ENCODE results near the gene SRGAP1. TPM values are rescaled to one million over a fixed set of nuclear protein-coding genes. Genes with fewer than 3 reads are reported as not detected.

The SRGAP1 gene
- total and polyA plus RNA-seq, 2 of the 4 experiments (the other 2 are of a cell fraction) = 10.0 to 10.2 TPM

- WGBS, 2 experiments (ENCODE audit: extremely low coverage in 2 of 2, insufficient read length in 1 of 2) = no CpG with 5 or more reads among the region's 2 CpGs
These were observed 219.7 kb downstream of the SRGAP1 start for GRCh38 chr12:64064240-64064639.

More at GRCh38 chr12:64064240-64064639, 219.7 kb downstream of the SRGAP1 start:
- Histone ChIP-seq H3K18ac (ENCODE audit: low read depth, low read length) (peak overlapping the region; percentile 57; the same call in 1 of the 2 replicates), H2BK15ac (ENCODE audit: low read depth, low read length) (no peak overlapping the region), H3K9me1 (ENCODE audit: insufficient read depth, low read length) (peaks cover 2% of the 10 kb centered on the region), H3K9me3 (ENCODE audit: control insufficient read depth, insufficient read depth, low read length) (no peaks in the 10 kb centered on the region), H3K4me1 (ENCODE audit: control insufficient read depth, insufficient read depth, low read length) (peaks cover 11% of the 10 kb centered on the region), H3K4me3 (ENCODE audit: insufficient read depth, low read depth, low read length) (no peak overlapping the region), H3K23ac (ENCODE audit: low read depth, low read length) (no peak overlapping the region), H3K27me3 (ENCODE audit: control insufficient read depth, insufficient read depth, low read length) (no peaks in the 10 kb centered on the region), H4K5ac (ENCODE audit: low read depth, low read length) (peak overlapping the region; percentile 63; the same call in 1 of the 2 replicates), H3K56ac (ENCODE audit: extremely low read depth, insufficient read depth, low read length) (no peak overlapping the region), H4K8ac (ENCODE audit: low read depth in 2 of 2, low read length in 2 of 2) (no peak overlapping the region), H3K27ac (ENCODE audit: insufficient read depth, low read length) (no peak overlapping the region), H3K4ac (ENCODE audit: low read depth, low read length) (no peak overlapping the region), H3K9ac (ENCODE audit: low read depth, low read length) (no peak overlapping the region), H2AK5ac (ENCODE audit: low read depth, low read length) (peak overlapping the region; percentile 2; the same call in 1 of the 2 replicates), H2BK20ac (ENCODE audit: low read depth, low read length) (no peak overlapping the region), H2AK9ac (replicated peaks; ENCODE audit: low read depth, low read length, poor library complexity) (no peak overlapping the region), H4K20me1 (ENCODE audit: insufficient read depth, low read length) (no peaks in the 10 kb centered on the region), H3K14ac (replicated peaks; ENCODE audit: low read depth, low read length) (0 out of 2 replicates have a peak overlapping the region, but pooled peaks have one; percentile 11), H3K4me2 (ENCODE audit: low read depth, low read length) (no peak overlapping the region), H2BK5ac (ENCODE audit: low read depth, low read length, poor library complexity, severe bottlenecking) (peak overlapping the region; percentile 27), H2AFZ (replicated peaks; ENCODE audit: low read length, poor library complexity) (no peak overlapping the region), H3K36me3 (ENCODE audit: control insufficient read depth, insufficient read depth, low read length) (peaks cover 14% of the 10 kb centered on the region), H4K91ac (ENCODE audit: insufficient read depth, low read depth, low read length) (no peak overlapping the region), H2BK120ac (ENCODE audit: low read depth, low read length) (no peak overlapping the region), H3K79me1 (ENCODE audit: low read depth in 1 of 2, low read length in 2 of 2) (peaks cover 28 to 45% of the 10 kb centered on the region in 2 experiments)
- POLR2A ChIA-PET (ENCODE audit: unreplicated experiment) = no interaction called here
- ATAC-seq (ENCODE audit: low read depth) = no peak
- BruUV-seq (replicated peaks) = no TSS peak
- dilution Hi-C loops (cut with HindIII; ENCODE audit: low sequenced_read_pairs, unreplicated experiment) = no loop called here
- in situ Hi-C loops (cut with MboI; ENCODE audit: low sequenced_read_pairs) = no loop called here
- intact Hi-C loops (cut with micrococcal nuclease) = no loop called here
- DNase-seq = no peak
- CTCF ChIA-PET = no interaction called here
- no peak for TF ChIP-seq CHD1 (IDR thresholded peaks at IDR 0.05; ENCODE audit: low read depth, low read length)
